Sigmoid colon (tissue), 7 donors: ENCODE measurements around the gene ADCY2. TPM values are rescaled to one million over a fixed set of nuclear protein-coding genes. Genes with fewer than 3 reads are reported as not detected.
A peak's percentile ranks its signal among the peaks of the same experiment; 100 is the strongest.

ENCODE experiments used
- DNase-seq: peaks from one replicate; pipeline ENCODE4 v3.0.0-alpha.2; 2019
- H3K27ac ChIP-seq, 4 donors: fragments of 200-600 bp; sonication (generic); one replicate each; pipeline ENCODE4 v1.5.1; 2016 to 2019; ENCODE audit warnings: mild to moderate bottlenecking in 1 of 4
- H3K27me3 ChIP-seq, 3 donors: fragments of 200-600 bp; sonication (generic); one replicate each; pipeline ENCODE4 v1.5.1; 2019; ENCODE audit warnings: mild to moderate bottlenecking in 1 of 3
- H3K36me3 ChIP-seq, 4 donors: fragments of 200-600 bp; sonication (generic); one replicate each; pipeline ENCODE4 v1.5.1; 2016 to 2019
- H3K4me1 ChIP-seq, 4 donors: fragments of 200-600 bp; sonication (generic); one replicate each; pipeline ENCODE4 v1.5.1; 2017 to 2019
- H3K4me3 ChIP-seq, 4 donors: fragments of 200-600 bp; sonication (generic); one replicate each; pipeline ENCODE4 v1.5.1; 2017 to 2019; ENCODE audit warnings: mild to moderate bottlenecking in 2 of 4, moderate library complexity in 1 of 4
- H3K9me3 ChIP-seq, 4 donors: fragments of 200-600 bp in 3 of 4; sonication (generic) in 3 of 4; one replicate each; pipeline versions ENCODE4 v1.5.1 to v1.6.1; 2013 to 2019
- CTCF ChIP-seq, 4 experiments: fragments of 450-650 bp in 3 of 4; fragments of 200-600 bp in 1 of 4; IDR thresholded peaks; one replicate each; pipeline ENCODE4 v1.5.1; 2016 to 2019; ENCODE audit warnings: antibody characterized with exemption in 4 of 4, mild to moderate bottlenecking in 3 of 4, moderate library complexity in 2 of 4
- EP300 ChIP-seq, 4 donors: sonication (generic); formaldehyde crosslinking; IDR thresholded peaks; one replicate each; pipeline ENCODE4 v1.6.1; 2017; ENCODE audit warnings: antibody characterized with exemption in 4 of 4
- POLR2A ChIP-seq, 2 donors: fragments of 450-650 bp; IDR thresholded peaks; one replicate each; pipeline ENCODE4 v1.6.1; 2016; ENCODE audit warnings: antibody characterized with exemption in 2 of 2, mild to moderate bottlenecking in 2 of 2, moderate library complexity in 2 of 2
- POLR2AphosphoS5 ChIP-seq, 4 donors: sonication (generic); formaldehyde crosslinking; IDR thresholded peaks; one replicate each; pipeline ENCODE4 v1.6.1; 2017; ENCODE audit warnings: antibody characterized with exemption in 4 of 4
- WGBS, 2 donors: extraction: QIAGEN DNeasy Blood & Tissue Kit; methylation state at CpG; one replicate each; pipeline ENCODE4 v1.1.7; 2013; 5-methylcytosine and 5-hydroxymethylcytosine counted together
- intact Hi-C: fragments of 100-400 bp; cut with DNase I; formaldehyde crosslinking; loops from one replicate; pipeline ENCODE4 v1.15.1; 2023
- polyA plus RNA-seq, 3 donors: library from polyadenylated mRNA; stranded (reverse); fragments of 200-250 nt; gene quantifications; one replicate each; pipeline ENCODE4 v1.2.3, GENCODE V29; 2013
- total RNA-seq, 4 donors: library from RNA; depleted of rRNA; stranded (reverse); fragments of >200 nt; gene quantifications; one replicate each; pipeline ENCODE4 v1.1.0, GENCODE V29; 2016
- donor health status: healthy with polysubstance abuse.
- donor health status: Bipolar disorder and iron deficiency.
- donor health status: healthy.

Gene ADCY2
- total and polyA plus RNA-seq, 7 donors, result 0.69 to 9.5 (median 4.4) TPM

DNA sequence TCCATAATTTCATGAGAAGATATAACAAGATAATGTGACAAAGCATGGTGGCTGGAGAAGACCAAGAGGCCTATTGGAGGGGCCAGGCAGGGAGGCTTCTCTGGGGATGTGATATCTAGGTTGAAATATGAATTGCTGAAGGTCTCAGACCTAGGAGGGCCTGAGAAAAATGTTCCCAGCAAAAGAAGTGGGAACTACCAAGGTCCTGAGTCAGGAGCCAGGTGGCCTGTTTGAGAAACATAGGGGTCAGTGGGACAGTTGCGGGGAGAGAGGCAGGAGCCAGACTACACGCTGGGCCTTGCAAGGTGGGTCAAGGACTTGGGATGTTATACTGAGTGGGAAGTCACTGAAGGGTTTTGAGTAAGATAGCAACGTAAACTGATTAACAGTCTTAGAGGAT, 238.9 kb downstream of the ADCY2 start:
- peaks cover 0 to 13% (median 3%) of the 10 kb centered on the region in 4 donors for H3K4me1 ChIP-seq
- DNase-seq, result no peak
- intact Hi-C loops, result no loop called here
- 85 to 93% methylated on average over 3 of the region's 3 CpGs for WGBS, 2 donors
- no peak overlapping the region for H3K4me3 ChIP-seq
- no peaks in the 10 kb centered on the region for H3K9me3 ChIP-seq
- H3K27me3 ChIP-seq, result no peaks in the 10 kb centered on the region
- H3K27ac ChIP-seq, result no peak overlapping the region
- no peaks in the 10 kb centered on the region for H3K36me3 ChIP-seq
- TF ChIP-seq CTCF (IDR thresholded peaks at IDR 0.05), result no peak
- TF ChIP-seq EP300 (IDR thresholded peaks at IDR 0.05), result no peak
- no peak for TF ChIP-seq POLR2AphosphoS5 (IDR thresholded peaks at IDR 0.05)
- TF ChIP-seq POLR2A (IDR thresholded peaks at IDR 0.05), result no peak

- peak; percentile 65 for DNase-seq
- TF ChIP-seq EP300 (IDR thresholded peaks at IDR 0.05) (no peak), POLR2AphosphoS5 (IDR thresholded peaks at IDR 0.05) (peak in 1 of 4 donors; percentile 32), POLR2A (IDR thresholded peaks at IDR 0.05) (no peak)
- H3K4me1 ChIP-seq, result peaks cover 0 to 12% (median 3%) of the 10 kb centered on the region in 4 donors
- H3K27me3 ChIP-seq, result no peaks in the 10 kb centered on the region
- no peaks in the 10 kb centered on the region for H3K9me3 ChIP-seq
- H3K4me3 ChIP-seq, result no peak overlapping the region
- intact Hi-C loops, result no loop called here
- peak overlapping the region in 2 of 4 donors; percentile 32 to 69 for H3K27ac ChIP-seq
- WGBS, 2 donors, result 74 to 80% methylated on average over 4 of the region's 4 CpGs
- no peaks in the 10 kb centered on the region for H3K36me3 ChIP-seq
Measured at GRCh38 chr5:7638456-7638855, 242.5 kb downstream of the ADCY2 start.

DNA sequence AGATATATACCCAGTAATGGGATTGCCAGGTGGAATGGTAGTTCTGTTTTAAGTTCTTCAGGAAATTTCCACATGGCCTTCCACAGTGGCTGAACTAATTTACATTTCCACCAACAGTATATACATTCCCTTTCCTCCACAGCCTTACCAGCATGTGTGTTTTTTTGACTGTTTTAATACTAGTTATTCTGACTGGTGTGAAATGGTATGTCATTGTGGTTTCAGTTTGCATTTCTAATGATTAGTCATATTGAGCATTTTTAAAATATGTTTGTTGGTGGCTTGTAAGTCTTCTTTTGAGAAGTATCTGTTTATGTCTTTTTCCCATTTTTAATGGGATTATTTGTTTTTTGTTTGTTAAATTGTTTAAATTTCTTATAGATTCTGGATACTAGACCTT, 246.1 kb downstream of the ADCY2 start:
- TF ChIP-seq POLR2A (IDR thresholded peaks at IDR 0.05) (no peak), POLR2AphosphoS5 (IDR thresholded peaks at IDR 0.05) (no peak), CTCF (IDR thresholded peaks at IDR 0.05) (no peak), EP300 (IDR thresholded peaks at IDR 0.05) (no peak)
- no peak for DNase-seq
- Histone ChIP-seq H3K9me3 (no peaks in the 10 kb centered on the region), H3K36me3 (no peaks in the 10 kb centered on the region), H3K4me1 (peaks cover 0 to 8% (median 3%) of the 10 kb centered on the region in 4 donors), H3K4me3 (no peak overlapping the region), H3K27me3 (no peaks in the 10 kb centered on the region), H3K27ac (no peak overlapping the region)
- intact Hi-C loops, result loop anchor here (5.0 kb wide), 1 partner anchor 40 kb away; no protein-coding TSS in a partner anchor

DNA sequence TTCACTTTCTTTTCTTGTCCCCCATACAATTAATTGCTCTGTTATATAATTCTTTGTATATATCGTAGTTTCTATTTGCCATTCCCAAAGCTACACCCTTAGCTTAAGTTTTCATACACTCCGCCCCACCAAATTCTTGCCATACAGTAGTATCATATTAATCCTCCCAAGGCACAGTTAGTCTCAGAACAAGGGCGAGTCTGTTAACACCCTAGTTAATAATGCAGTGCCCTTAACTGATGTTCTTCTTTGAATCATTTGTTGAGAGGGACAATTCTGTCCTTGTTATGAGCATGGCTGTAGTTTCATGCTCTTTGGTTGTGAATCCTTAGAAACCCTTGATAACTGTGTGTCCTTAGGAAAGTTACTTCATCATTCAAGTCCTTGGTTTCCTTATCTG, 248.8 kb downstream of the ADCY2 start:
- no peaks in the 10 kb centered on the region for H3K36me3 ChIP-seq
- H3K27me3 ChIP-seq, result no peaks in the 10 kb centered on the region
- intact Hi-C loops, result loop anchor here (5.0 kb wide), 1 partner anchor 38 kb away; no protein-coding TSS in a partner anchor
- no peak for TF ChIP-seq EP300 (IDR thresholded peaks at IDR 0.05)
- no peak for TF ChIP-seq POLR2AphosphoS5 (IDR thresholded peaks at IDR 0.05)
- TF ChIP-seq POLR2A (IDR thresholded peaks at IDR 0.05), result no peak
- no peak for TF ChIP-seq CTCF (IDR thresholded peaks at IDR 0.05)
- H3K4me1 ChIP-seq, result peaks cover 0 to 12% (median 6%) of the 10 kb centered on the region in 4 donors
- no peak for DNase-seq
- no peak overlapping the region for H3K27ac ChIP-seq
- no peaks in the 10 kb centered on the region for H3K9me3 ChIP-seq
- no peak overlapping the region for H3K4me3 ChIP-seq
- WGBS, 2 donors, result 82 to 88% methylated on average over 3 of the region's 3 CpGs

- peaks cover 0 to 32% (median 14%) of the 10 kb centered on the region in 4 donors for H3K4me1 ChIP-seq
- intact Hi-C loops, result loop anchor here (5.0 to 10.0 kb wide), 2 partner anchors 73 to 256 kb away; partner anchors contain the start of gene ADCY2
- peak; percentile 85 for DNase-seq
- WGBS, 2 donors, result 65 to 74% methylated on average over 6 of the region's 6 CpGs
- H3K4me3 ChIP-seq, result no peak overlapping the region
- peak in 2 of 4 donors; percentile 28 to 56 for TF ChIP-seq POLR2AphosphoS5 (IDR thresholded peaks at IDR 0.05)
- TF ChIP-seq CTCF (IDR thresholded peaks at IDR 0.05), result no peak
- no peak for TF ChIP-seq EP300 (IDR thresholded peaks at IDR 0.05)
- H3K9me3 ChIP-seq, result no peaks in the 10 kb centered on the region
- H3K27me3 ChIP-seq, result no peaks in the 10 kb centered on the region
- H3K36me3 ChIP-seq, result no peaks in the 10 kb centered on the region
- peak overlapping the region; percentile 47 to 77 (median 60) for H3K27ac ChIP-seq
Measured at GRCh38 chr5:7650755-7651154, 254.8 kb downstream of the ADCY2 start.
